HepG2 (cell line): Measurements from ENCODE around the gene BEX5. TPM values are rescaled to one million over a fixed set of nuclear protein-coding genes. Genes with fewer than 3 reads are reported as not detected.
A peak's percentile ranks its signal among the peaks of the same experiment; 100 is the strongest.

ENCODE experiments used
- ATAC-seq: fragments of 200-7000 bp; cut with Tn5 transposase; 3 replicates; pipeline ENCODE4 v1.9.1; 2020; ENCODE audit warnings: mild to moderate bottlenecking, moderate library complexity
- BruUV-seq: library from RNA; stranded (reverse); fragments of 400-500 nt; replicated peaks from 2 replicates; lab custom pipeline; 2021; lab: Mats Ljungman, UMichigan
- CTCF ChIA-PET: fragments of 300-600 bp; formaldehyde crosslinking; extraction: SDS; loops from one replicate; lab custom pipeline; 2021; ENCODE audit warnings: low total read pairs, inconsistent platforms, low intra/inter-chr PET ratio; lab: Yijun Ruan, JAX
- POLR2A ChIA-PET: fragments of 350-600 bp; sonication (Branson Sonifier 250); formaldehyde crosslinking; loops from one replicate; lab custom pipeline; 2020; ENCODE audit warnings: antibody characterized with exemption, inconsistent platforms; lab: Yijun Ruan, JAX
- DNase-seq: peaks from one replicate; pipeline ENCODE4 v3.0.0-alpha.2; 2015; ENCODE audit warnings: low spot score
- FAIRE-seq: peaks from 3 replicates; lab custom pipeline; 2011; peaks lifted over from hg19 to GRCh38; lab: Jason Lieb, UNC
- H2AFZ ChIP-seq: one replicate; pipeline ENCODE4 v1.6.1; 2011; ENCODE audit warnings: low read length, inconsistent platforms
- H3K27ac ChIP-seq: fragments of 300-600 bp; 3 replicates; pipeline ENCODE4 v1.8.0; 2011; ENCODE audit warnings: mixed run types, mild to moderate bottlenecking, mixed read lengths, low read length, inconsistent platforms; ENCODE audit not compliant: insufficient read depth; ENCODE audit errors: extremely low read length
- H3K27me3 ChIP-seq, 2 experiments: fragments of 200-600 bp in 1 of 2; 2 replicates in 1 of 2; 3 replicates in 1 of 2; pipeline versions ENCODE4 v1.6.0 to v1.8.0; 2011; ENCODE audit warnings: low read length in 2 of 2, mild to moderate bottlenecking in 2 of 2, moderate library complexity in 2 of 2, inconsistent platforms in 1 of 2; ENCODE audit not compliant: insufficient read depth in 2 of 2, control insufficient read depth in 1 of 2
- H3K36me3 ChIP-seq, 2 experiments: fragments of 200-600 bp in 1 of 2; replicated peaks in 1 of 2; 2 replicates in 1 of 2; 3 replicates in 1 of 2; pipeline versions ENCODE4 v1.5.1 to v1.8.0; 2011; ENCODE audit warnings: low read length in 2 of 2, inconsistent platforms in 1 of 2; ENCODE audit not compliant: insufficient read depth in 2 of 2, control insufficient read depth in 1 of 2
- H3K4me1 ChIP-seq: 2 replicates; pipeline ENCODE4 v1.5.1; 2012; ENCODE audit warnings: low read length, inconsistent platforms; ENCODE audit not compliant: insufficient read depth
- H3K4me2 ChIP-seq: 2 replicates; pipeline ENCODE4 v1.6.0; 2011; ENCODE audit warnings: low read depth, low read length, inconsistent platforms
- H3K4me3 ChIP-seq, 3 experiments: fragments of 200-600 bp in 1 of 3; sonication (generic), shearing (Covaris generic) in 1 of 3; replicated peaks in 1 of 3; 2 replicates each; pipeline ENCODE4 v1.5.1; 2011 to 2016; ENCODE audit warnings: low read length in 3 of 3, inconsistent platforms in 2 of 3, low read depth in 2 of 3, mild to moderate bottlenecking in 2 of 3, control low read depth in 1 of 3, mixed read lengths in 1 of 3; ENCODE audit not compliant: insufficient read depth in 1 of 3
- H3K79me2 ChIP-seq: one replicate; pipeline ENCODE4 v1.6.1; 2011; ENCODE audit warnings: low read length, inconsistent platforms; ENCODE audit not compliant: insufficient read depth
- H3K9ac ChIP-seq: 2 replicates; pipeline ENCODE4 v1.6.0; 2011; ENCODE audit warnings: mild to moderate bottlenecking, low read depth, low read length, inconsistent platforms; ENCODE audit not compliant: insufficient read depth
- H3K9me3 ChIP-seq: 2 replicates; pipeline ENCODE4 v1.5.1; 2012; ENCODE audit warnings: mild to moderate bottlenecking, low read length
- H4K20me1 ChIP-seq: 2 replicates; pipeline ENCODE4 v1.6.0; 2011; ENCODE audit warnings: inconsistent platforms, mild to moderate bottlenecking, low read length, moderate library complexity; ENCODE audit not compliant: insufficient read depth
- AGO2 ChIP-seq: fragments of 200-400 bp; formaldehyde crosslinking; optimal IDR thresholded peaks from 2 replicates; pipeline ENCODE3; 2017; ENCODE audit warnings: mild to moderate bottlenecking, low read depth, low read length, moderate library complexity
- ATAD3A ChIP-seq: sonication (generic); formaldehyde crosslinking; IDR thresholded peaks from 2 replicates; pipeline ENCODE4 v1.4.0; 2020; ENCODE audit warnings: missing genetic modification reagents
- KDM6A ChIP-seq: IDR thresholded peaks from 2 replicates; pipeline ENCODE4 v1.6.1; 2016; ENCODE audit warnings: low read depth
- MAFF ChIP-seq: IDR thresholded peaks from 2 replicates; pipeline ENCODE4 v1.6.1; 2011; ENCODE audit warnings: low read depth, low read length, improper control_type of control experiment
- MAFK ChIP-seq, 2 experiments: IDR thresholded peaks in 1 of 2; conservative IDR thresholded peaks in 1 of 2; 2 replicates each; pipeline ENCODE4 v1.6.1; 2011; ENCODE audit warnings: improper control_type of control experiment in 2 of 2, low read length in 2 of 2
- PHB2 ChIP-seq: fragments of 450-650 bp; IDR thresholded peaks from 2 replicates; pipeline ENCODE4 v1.6.1; 2018; ENCODE audit not compliant: partially characterized antibody
- SMC3 ChIP-seq: IDR thresholded peaks from 2 replicates; pipeline ENCODE4 v1.6.1; 2011; ENCODE audit warnings: low read length, improper control_type of control experiment
- ZBTB7A ChIP-seq: sonication (generic); formaldehyde crosslinking; IDR thresholded peaks from 2 replicates; pipeline ENCODE4 v1.8.0; 2022; ENCODE audit warnings: mild to moderate bottlenecking, missing genetic modification reagents
- ZNF549 ChIP-seq: sonication (generic); formaldehyde crosslinking; IDR thresholded peaks from 2 replicates; pipeline ENCODE4 v1.5.0; 2020; ENCODE audit warnings: missing genetic modification reagents
- WGBS: methylation state at CpG from one replicate; pipeline ENCODE4 v1.1.6; 2017; ENCODE audit warnings: low lambda C conversion rate; 5-methylcytosine and 5-hydroxymethylcytosine counted together
- in situ Hi-C: cut with HindIII; loops from 2 replicates; pipeline ENCODE4 v1.10.0; 2017; ENCODE audit warnings: low pct_unique_long_range_greater_than_20kb; ENCODE audit not compliant: extremely low pct_ligation_motif_present
- intact Hi-C: fragments of 100-400 bp; cut with micrococcal nuclease; formaldehyde crosslinking; loops from one replicate; pipeline ENCODE4 v1.10.0; 2022; ENCODE audit not compliant: unreplicated experiment
- polyA plus RNA-seq, 8 experiments: library from polyadenylated mRNA; depleted of rRNA in 3 of 8; stranded (reverse) in 7 of 8; unstranded in 1 of 8; fragments of >200 nt; fragmentation: Illumina TruSeq in 4 of 8; extraction: Trizol in 4 of 8; gene quantifications; 2 replicates each; pipeline versions ENCODE4 v1.2.1 to v1.2.3, GENCODE V29; 2011 to 2016; ENCODE audit warnings: low read depth in 4 of 8, missing spikeins in 1 of 8, mixed read lengths in 1 of 8; ENCODE audit not compliant: insufficient read depth in 1 of 8
- total RNA-seq, 5 experiments: library from RNA; depleted of rRNA; stranded (reverse); fragments of >200 nt; fragmentation: Illumina TruSeq; extraction: Trizol; gene quantifications; 2 replicates each; pipeline ENCODE4 v1.2.3, GENCODE V29; 2016; ENCODE audit warnings: low read depth in 1 of 5

Gene BEX5
- total and polyA plus RNA-seq, 2 of the 13 experiments (the other 11 are each of a cell fraction or from before 2014, with no cell fraction given) = not detected

- TF ChIP-seq ZNF549 (CRISPR knock-in tag) (no peak), ZBTB7A (CRISPR knock-in tag) (no peak), KDM6A (CRISPR knock-in tag) (no peak), PHB2 (no peak), SMC3 (no peak)
Measured at GRCh38 chrX:102155806-102156179, at the start of gene BEX5 (continued).

GRCh38 chrX:102185967-102186720, 30.4 kb upstream of the BEX5 start:
- POLR2A ChIA-PET = no interaction called here

More at GRCh38 chrX:102185967-102186720, 30.4 kb upstream of the BEX5 start:
- TF ChIP-seq ATAD3A (CRISPR knock-in tag) = no peak
- TF ChIP-seq MAFF = peak; percentile 63; the same call in 1 of the 2 replicates
- TF ChIP-seq MAFK (conservative IDR thresholded peaks at IDR 0.05 in 1 of 2, IDR thresholded peaks at IDR 0.05 in 1 of 2; ENCODE audit: low read length in 2 of 2) = peak; percentile 60 to 81
- TF ChIP-seq AGO2 = no peak
- in situ Hi-C loops (no loop called here), intact Hi-C loops (no loop called here)
- Histone ChIP-seq H3K9ac (no peak overlapping the region), H3K9me3 (no peaks in the 10 kb centered on the region), H3K27ac (no peak overlapping the region), H3K4me2 (no peak overlapping the region), H3K4me3 (no peak overlapping the region), H2AFZ (no peak overlapping the region), H4K20me1 (no peaks in the 10 kb centered on the region), H3K36me3 (no peaks in the 10 kb centered on the region), H3K4me1 (no peaks in the 10 kb centered on the region), H3K79me2 (no peaks in the 10 kb centered on the region), H3K27me3 (no peaks in the 10 kb centered on the region)
- ATAC-seq (no peak), DNase-seq (no peak), FAIRE-seq (no peak)
- CTCF ChIA-PET = no interaction called here
- WGBS = 13% methylated on average over 7 of the region's 7 CpGs
- no TSS peak for BruUV-seq
